HepG2 (cell line): Measurements from ENCODE around the gene PPOX. TPM values are rescaled to one million over a fixed set of nuclear protein-coding genes. Genes with fewer than 3 reads are reported as not detected.

ENCODE experiments used
- FUBP1 ChIP-seq: sonication (generic); formaldehyde crosslinking; IDR thresholded peaks from 2 replicates; pipeline ENCODE4 v1.5.1; 2020; ENCODE audit warnings: missing genetic modification reagents, mild to moderate bottlenecking, borderline replicate concordance
- HNRNPH1 ChIP-seq: fragments of 200-400 bp; formaldehyde crosslinking; optimal IDR thresholded peaks from 2 replicates; pipeline ENCODE3; 2017; ENCODE audit warnings: mild to moderate bottlenecking, low read depth, low read length
- SNAPC4 ChIP-seq: sonication (generic); formaldehyde crosslinking; IDR thresholded peaks from 2 replicates; pipeline ENCODE4 v1.4.0; 2020; ENCODE audit warnings: mild to moderate bottlenecking, missing genetic modification reagents
- TBX2 ChIP-seq: sonication (generic); formaldehyde crosslinking; IDR thresholded peaks from 2 replicates; pipeline ENCODE4 v1.5.0; 2020; ENCODE audit warnings: missing genetic modification reagents, mild to moderate bottlenecking, borderline replicate concordance
- THRA ChIP-seq: sonication (generic); formaldehyde crosslinking; IDR thresholded peaks from 2 replicates; pipeline ENCODE4 v1.4.0; 2020; ENCODE audit warnings: missing genetic modification reagents, borderline replicate concordance
- ZBTB40 ChIP-seq, 2 experiments: fragments of 450-650 bp in 1 of 2; sonication (generic) in 1 of 2; formaldehyde crosslinking in 1 of 2; IDR thresholded peaks; 2 replicates each; pipeline versions ENCODE4 v1.6.1 to v1.8.0; 2016 to 2022; ENCODE audit warnings: antibody characterized with exemption in 1 of 2, mild to moderate bottlenecking in 1 of 2, missing genetic modification reagents in 1 of 2
- ZFP1 ChIP-seq: IDR thresholded peaks from 2 replicates; pipeline ENCODE4 v1.6.1; 2016
- ZNF704 ChIP-seq: sonication (generic); formaldehyde crosslinking; IDR thresholded peaks from 2 replicates; pipeline ENCODE4 v1.8.1; 2023; ENCODE audit warnings: mild to moderate bottlenecking, inconsistent platforms, moderate library complexity, missing genetic modification reagents, borderline replicate concordance
- polyA plus RNA-seq, 8 experiments: library from polyadenylated mRNA; depleted of rRNA in 3 of 8; stranded (reverse) in 7 of 8; unstranded in 1 of 8; fragments of >200 nt; fragmentation: Illumina TruSeq in 4 of 8; extraction: Trizol in 4 of 8; gene quantifications; 2 replicates each; pipeline versions ENCODE4 v1.2.1 to v1.2.3, GENCODE V29; 2011 to 2016; ENCODE audit warnings: low read depth in 4 of 8, missing spikeins in 1 of 8, mixed read lengths in 1 of 8; ENCODE audit not compliant: insufficient read depth in 1 of 8
- total RNA-seq, 5 experiments: library from RNA; depleted of rRNA; stranded (reverse); fragments of >200 nt; fragmentation: Illumina TruSeq; extraction: Trizol; gene quantifications; 2 replicates each; pipeline ENCODE4 v1.2.3, GENCODE V29; 2016; ENCODE audit warnings: low read depth in 1 of 5

PPOX gene
- total and polyA plus RNA-seq, 2 of the 13 experiments (the other 11 are each of a cell fraction or from before 2014, with no cell fraction given), result 15.5 to 27.7 TPM

- no peak for TF ChIP-seq FUBP1 (CRISPR knock-in tag)
- no peak for TF ChIP-seq SNAPC4 (CRISPR knock-in tag)
- TF ChIP-seq ZFP1, result no peak
- peak; percentile 85 for TF ChIP-seq ZBTB40 (IDR thresholded peaks at IDR 0.05)
- peak; percentile 43; the same call in 1 of the 2 replicates for TF ChIP-seq ZBTB40 (CRISPR knock-in tag; IDR thresholded peaks at IDR 0.05)
- TF ChIP-seq THRA (CRISPR knock-in tag), result no peak
- TF ChIP-seq TBX2 (CRISPR knock-in tag), result peak; percentile 62; the same call in 1 of the 2 replicates
- TF ChIP-seq HNRNPH1, result peak; percentile 44
- TF ChIP-seq ZNF704 (CRISPR knock-in tag), result no peak
These were observed 12.4 kb upstream of the PPOX start, which contains the start of gene UFC1 (continued) for GRCh38 chr1:161153682-161154337.
